ENCODE data around the gene LCTL.

The LCTL gene

GRCh38 chr15:66588971-66589370, 23.2 kb upstream of the LCTL start:
- Histone ChIP-seq H2AFZ (ENCODE audit: low read length) (peak overlapping the region; percentile 87), H3K27ac (ENCODE audit: low read depth, low read length, poor library complexity, severe bottlenecking) (no peak overlapping the region), H4K20me1 (ENCODE audit: insufficient read depth, low read length) (no peaks in the 10 kb centered on the region), H3K9me2 (ENCODE audit: low read depth, low read length) (no peaks in the 10 kb centered on the region), H3K79me2 (ENCODE audit: insufficient read depth, low read length) (no peaks in the 10 kb centered on the region), H3F3A (ENCODE audit: insufficient read depth, low read length) (no peaks in the 10 kb centered on the region), H3K27me3 (ENCODE audit: insufficient read depth, low read length) (no peaks in the 10 kb centered on the region), H3K9me3 (ENCODE audit: low read length) (no peaks in the 10 kb centered on the region), H3K4me2 (ENCODE audit: low read length) (peak overlapping the region; percentile 74), H3K36me3 (ENCODE audit: insufficient read depth, low read length) (no peaks in the 10 kb centered on the region), H3K4me1 (ENCODE audit: insufficient read depth, low read length, severe bottlenecking) (peaks cover 7% of the 10 kb centered on the region), H3K9ac (ENCODE audit: low read length) (peak overlapping the region; percentile 57; the same call in 1 of the 2 replicates), H3K4me3 (ENCODE audit: low read depth, low read length, poor library complexity, severe bottlenecking) (peak overlapping the region; percentile 58)
- TF ChIP-seq, protein P1, sequence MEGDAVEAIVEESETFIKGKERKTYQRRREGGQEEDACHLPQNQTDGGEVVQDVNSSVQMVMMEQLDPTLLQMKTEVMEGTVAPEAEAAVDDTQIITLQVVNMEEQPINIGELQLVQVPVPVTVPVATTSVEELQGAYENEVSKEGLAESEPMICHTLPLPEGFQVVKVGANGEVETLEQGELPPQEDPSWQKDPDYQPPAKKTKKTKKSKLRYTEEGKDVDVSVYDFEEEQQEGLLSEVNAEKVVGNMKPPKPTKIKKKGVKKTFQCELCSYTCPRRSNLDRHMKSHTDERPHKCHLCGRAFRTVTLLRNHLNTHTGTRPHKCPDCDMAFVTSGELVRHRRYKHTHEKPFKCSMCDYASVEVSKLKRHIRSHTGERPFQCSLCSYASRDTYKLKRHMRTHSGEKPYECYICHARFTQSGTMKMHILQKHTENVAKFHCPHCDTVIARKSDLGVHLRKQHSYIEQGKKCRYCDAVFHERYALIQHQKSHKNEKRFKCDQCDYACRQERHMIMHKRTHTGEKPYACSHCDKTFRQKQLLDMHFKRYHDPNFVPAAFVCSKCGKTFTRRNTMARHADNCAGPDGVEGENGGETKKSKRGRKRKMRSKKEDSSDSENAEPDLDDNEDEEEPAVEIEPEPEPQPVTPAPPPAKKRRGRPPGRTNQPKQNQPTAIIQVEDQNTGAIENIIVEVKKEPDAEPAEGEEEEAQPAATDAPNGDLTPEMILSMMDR (IDR thresholded peaks at IDR 0.05; ENCODE audit: low read length) = no peak
- no peak for TF ChIP-seq EZH2 (IDR thresholded peaks at IDR 0.05; ENCODE audit: borderline replicate concordance, low read length)

DNA sequence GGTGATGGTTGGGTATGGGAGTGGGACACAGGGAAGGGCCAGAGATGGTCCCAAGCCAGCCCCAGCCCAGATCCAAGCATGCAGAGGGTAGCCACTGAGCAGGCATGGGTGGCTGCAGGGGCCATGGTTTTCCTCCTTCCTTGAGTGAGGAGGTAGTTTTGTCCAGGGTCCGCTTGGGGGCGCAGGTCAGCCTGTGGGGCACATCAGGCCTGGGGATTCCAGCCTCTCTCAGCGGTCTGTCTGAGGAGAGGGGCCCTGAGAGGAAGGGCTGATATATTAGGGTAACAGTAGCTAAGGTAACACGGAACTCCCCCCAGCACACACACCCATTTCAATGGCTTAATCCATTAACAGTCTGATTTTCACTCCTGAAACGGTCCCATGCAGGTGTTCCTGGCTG, 22.7 kb upstream of the LCTL start:
- no peaks in the 10 kb centered on the region for H3F3A ChIP-seq (ENCODE audit: insufficient read depth, low read length)
- peaks cover 7% of the 10 kb centered on the region for H3K4me1 ChIP-seq (ENCODE audit: insufficient read depth, low read length, severe bottlenecking)
- H3K27me3 ChIP-seq (ENCODE audit: insufficient read depth, low read length) = no peaks in the 10 kb centered on the region
- H3K4me3 ChIP-seq (ENCODE audit: low read depth, low read length, poor library complexity, severe bottlenecking) = peak overlapping the region; percentile 58
- H3K79me2 ChIP-seq (ENCODE audit: insufficient read depth, low read length) = no peaks in the 10 kb centered on the region
- no peaks in the 10 kb centered on the region for H3K36me3 ChIP-seq (ENCODE audit: insufficient read depth, low read length)
- no peaks in the 10 kb centered on the region for H4K20me1 ChIP-seq (ENCODE audit: insufficient read depth, low read length)
- TF ChIP-seq, protein P1 (IDR thresholded peaks at IDR 0.05; ENCODE audit: low read length) = peak; percentile 93
- no peak for TF ChIP-seq EZH2 (IDR thresholded peaks at IDR 0.05; ENCODE audit: borderline replicate concordance, low read length)
- H3K9me3 ChIP-seq (ENCODE audit: low read length) = no peaks in the 10 kb centered on the region
- peak overlapping the region; percentile 87 for H2AFZ ChIP-seq (ENCODE audit: low read length)
- H3K9ac ChIP-seq (ENCODE audit: low read length) = peak overlapping the region; percentile 57; the same call in 1 of the 2 replicates
- H3K9me2 ChIP-seq (ENCODE audit: low read depth, low read length) = no peaks in the 10 kb centered on the region
- peak overlapping the region; percentile 74 for H3K4me2 ChIP-seq (ENCODE audit: low read length)
- H3K27ac ChIP-seq (ENCODE audit: low read depth, low read length, poor library complexity, severe bottlenecking) = no peak overlapping the region

DNA sequence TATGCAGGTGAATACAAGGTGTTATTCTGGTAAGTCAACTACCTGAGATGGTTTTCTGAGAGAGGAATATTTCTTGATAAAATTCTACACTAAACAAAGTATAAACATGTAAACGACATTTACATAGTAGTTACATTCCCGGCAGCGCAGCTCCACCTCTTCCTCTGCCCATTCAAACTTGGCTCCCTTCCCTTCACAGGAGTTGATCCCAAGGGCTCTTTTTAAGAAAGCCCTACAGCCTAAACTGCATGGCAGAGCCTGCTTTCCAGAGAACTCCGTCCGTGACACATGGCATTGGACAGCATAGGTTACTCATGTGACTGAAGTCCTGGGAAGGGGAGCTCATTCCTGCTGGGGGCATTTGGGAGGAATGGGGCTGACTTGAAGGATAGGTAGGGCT, 22.0 kb upstream of the LCTL start:
- no peaks in the 10 kb centered on the region for H3K27me3 ChIP-seq (ENCODE audit: insufficient read depth, low read length)
- H3K79me2 ChIP-seq (ENCODE audit: insufficient read depth, low read length) = no peaks in the 10 kb centered on the region
- no peak overlapping the region for H3K9ac ChIP-seq (ENCODE audit: low read length)
- no peak for TF ChIP-seq EZH2 (IDR thresholded peaks at IDR 0.05; ENCODE audit: borderline replicate concordance, low read length)
- TF ChIP-seq, protein P1 (IDR thresholded peaks at IDR 0.05; ENCODE audit: low read length) = no peak
- no peak overlapping the region for H3K4me3 ChIP-seq (ENCODE audit: low read depth, low read length, poor library complexity, severe bottlenecking)
- no peaks in the 10 kb centered on the region for H3K9me2 ChIP-seq (ENCODE audit: low read depth, low read length)
- H4K20me1 ChIP-seq (ENCODE audit: insufficient read depth, low read length) = no peaks in the 10 kb centered on the region
- no peaks in the 10 kb centered on the region for H3K36me3 ChIP-seq (ENCODE audit: insufficient read depth, low read length)
- H3K4me2 ChIP-seq (ENCODE audit: low read length) = no peak overlapping the region
- H2AFZ ChIP-seq (ENCODE audit: low read length) = no peak overlapping the region
- H3K4me1 ChIP-seq (ENCODE audit: insufficient read depth, low read length, severe bottlenecking) = peaks cover 7% of the 10 kb centered on the region
- H3F3A ChIP-seq (ENCODE audit: insufficient read depth, low read length) = no peaks in the 10 kb centered on the region
- H3K27ac ChIP-seq (ENCODE audit: low read depth, low read length, poor library complexity, severe bottlenecking) = no peak overlapping the region
- H3K9me3 ChIP-seq (ENCODE audit: low read length) = no peaks in the 10 kb centered on the region

Data from OCI-LY1 (cell line).